ENCODE measurements around the gene KIF25. TPM values are rescaled to one million over a fixed set of nuclear protein-coding genes. Genes with fewer than 3 reads are reported as not detected.

KIF25 gene
- total and polyA plus RNA-seq, 4 donors: 0.05 TPM; not detected in 3

GRCh38 chr6:167985911-167986595 is 11.4 kb upstream of the KIF25 start:
- no peaks in the 10 kb centered on the region for H3K36me3 ChIP-seq (ENCODE audit: control insufficient read depth in 4 of 4, insufficient read depth in 3 of 4, low read depth in 1 of 4, low read length in 3 of 4)
- no peak for DNase-seq (ENCODE audit: low spot score)
- no peak overlapping the region for H3K27ac ChIP-seq (ENCODE audit: low read depth in 1 of 2, low read length in 2 of 2)
- H3K4me3 ChIP-seq (ENCODE audit: low read depth in 1 of 3, low read length in 3 of 3): no peak overlapping the region
- no peaks in the 10 kb centered on the region for H3K4me1 ChIP-seq (ENCODE audit: control insufficient read depth in 4 of 4, insufficient read depth in 4 of 4, low read length in 3 of 4)
- H3K9me3 ChIP-seq (ENCODE audit: control insufficient read depth in 4 of 4, low read length in 3 of 4): no peaks in the 10 kb centered on the region
- WGBS: 96% methylated on average over 39 of the region's 39 CpGs
- TF ChIP-seq YY1 (IDR thresholded peaks at IDR 0.05): no peak
- TF ChIP-seq NR2F2 (IDR thresholded peaks at IDR 0.05): no peak
- TF ChIP-seq TAF1 (conservative IDR thresholded peaks at IDR 0.05): no peak
- no peak for TF ChIP-seq MAX (IDR thresholded peaks at IDR 0.05)
- TF ChIP-seq HNF4A (conservative IDR thresholded peaks at IDR 0.05): no peak
- no peak for TF ChIP-seq GABPA (IDR thresholded peaks at IDR 0.05 in 1 of 2, conservative IDR thresholded peaks at IDR 0.05 in 1 of 2)
- no peak for TF ChIP-seq RAD21 (IDR thresholded peaks at IDR 0.05)
- TF ChIP-seq HNF4G (IDR thresholded peaks at IDR 0.05): no peak
- no peaks in the 10 kb centered on the region for H3K27me3 ChIP-seq (ENCODE audit: control insufficient read depth in 4 of 4, insufficient read depth in 4 of 4, low read length in 3 of 4)
- no peak overlapping the region for H3K9ac ChIP-seq (ENCODE audit: low read depth in 1 of 2, low read length in 2 of 2)

- no peaks in the 10 kb centered on the region for H3K4me1 ChIP-seq (ENCODE audit: control insufficient read depth in 4 of 4, insufficient read depth in 4 of 4, low read length in 3 of 4)
- H3K27ac ChIP-seq (ENCODE audit: low read depth in 1 of 2, low read length in 2 of 2): no peak overlapping the region
- no peaks in the 10 kb centered on the region for H3K27me3 ChIP-seq (ENCODE audit: control insufficient read depth in 4 of 4, insufficient read depth in 4 of 4, low read length in 3 of 4)
- H3K9me3 ChIP-seq (ENCODE audit: control insufficient read depth in 4 of 4, low read length in 3 of 4): no peaks in the 10 kb centered on the region
- no peak for DNase-seq (ENCODE audit: low spot score)
- WGBS: 93% methylated on average over 35 of the region's 35 CpGs
- TF ChIP-seq HNF4A (conservative IDR thresholded peaks at IDR 0.05) (no peak), GABPA (IDR thresholded peaks at IDR 0.05 in 1 of 2, conservative IDR thresholded peaks at IDR 0.05 in 1 of 2) (no peak), REST (IDR thresholded peaks at IDR 0.05) (no peak), ATF3 (IDR thresholded peaks at IDR 0.05) (no peak), JUND (IDR thresholded peaks at IDR 0.05) (no peak), EGR1 (IDR thresholded peaks at IDR 0.05; ENCODE audit: low read depth in 2 of 2) (no peak), HNF4G (IDR thresholded peaks at IDR 0.05) (no peak), YY1 (IDR thresholded peaks at IDR 0.05) (no peak), NR2F2 (IDR thresholded peaks at IDR 0.05) (no peak), ZBTB33 (IDR thresholded peaks at IDR 0.05) (no peak), SP1 (IDR thresholded peaks at IDR 0.05) (no peak), TAF1 (conservative IDR thresholded peaks at IDR 0.05) (no peak), FOXA1 (IDR thresholded peaks at IDR 0.05) (no peak), FOXA2 (IDR thresholded peaks at IDR 0.05) (no peak), RAD21 (IDR thresholded peaks at IDR 0.05) (no peak)
- H3K4me3 ChIP-seq (ENCODE audit: low read depth in 1 of 3, low read length in 3 of 3): no peak overlapping the region
- no peak overlapping the region for H3K9ac ChIP-seq (ENCODE audit: low read depth in 1 of 2, low read length in 2 of 2)
- no peaks in the 10 kb centered on the region for H3K36me3 ChIP-seq (ENCODE audit: control insufficient read depth in 4 of 4, insufficient read depth in 3 of 4, low read depth in 1 of 4, low read length in 3 of 4)
Measured at GRCh38 chr6:167987396-167988153, 9.9 kb upstream of the KIF25 start.
